Thymus (tissue), 11 donors: ENCODE results near the gene FBXL16. TPM values are rescaled to one million over a fixed set of nuclear protein-coding genes. Genes with fewer than 3 reads are reported as not detected.
"Not testable (repeated sequence)": the region's sequence is repeated elsewhere in the genome, so short reads cannot be mapped to it uniquely, and the experiment has no call there.

ENCODE experiments used
- DNase-seq, 9 donors: peaks; one replicate each; pipeline ENCODE4 v3.0.0-alpha.2; 2013; ENCODE audit warnings: low spot score in 9 of 9, low read depth in 6 of 9, missing footprints in 1 of 9
- H3K27ac ChIP-seq, 2 donors: one replicate each; pipeline ENCODE4 v1.5.1; 2013; ENCODE audit warnings: control low read depth in 1 of 2, low read depth in 1 of 2, low read length in 1 of 2, mild to moderate bottlenecking in 1 of 2, moderate library complexity in 1 of 2
- H3K27me3 ChIP-seq, 2 donors: one replicate each; pipeline ENCODE4 v1.5.1; 2013; ENCODE audit warnings: low read length in 1 of 2; ENCODE audit not compliant: control insufficient read depth in 2 of 2, insufficient read depth in 1 of 2
- H3K36me3 ChIP-seq, 2 donors: one replicate each; pipeline ENCODE4 v1.5.1; 2013; ENCODE audit warnings: low read length in 1 of 2, mild to moderate bottlenecking in 1 of 2, moderate library complexity in 1 of 2; ENCODE audit not compliant: control insufficient read depth in 2 of 2, insufficient read depth in 2 of 2
- H3K4me1 ChIP-seq, 2 donors: one replicate each; pipeline ENCODE4 v1.5.1; 2013; ENCODE audit warnings: low read length in 2 of 2; ENCODE audit not compliant: control insufficient read depth in 2 of 2, insufficient read depth in 2 of 2
- H3K4me3 ChIP-seq, 2 donors: one replicate each; pipeline ENCODE4 v1.5.1; 2013; ENCODE audit warnings: low read length in 2 of 2, control low read depth in 1 of 2, mild to moderate bottlenecking in 1 of 2
- H3K9me3 ChIP-seq, 2 donors: one replicate each; pipeline ENCODE4 v1.5.1; 2013; ENCODE audit warnings: low read length in 1 of 2, mild to moderate bottlenecking in 1 of 2; ENCODE audit not compliant: control insufficient read depth in 2 of 2, insufficient read depth in 1 of 2
- WGBS: extraction: QIAGEN DNeasy Blood & Tissue Kit; methylation state at CpG from one replicate; pipeline ENCODE4 v1.1.7; 2013; 5-methylcytosine and 5-hydroxymethylcytosine counted together
- polyA plus RNA-seq: library from polyadenylated mRNA; stranded (reverse); fragments of 200-250 nt; gene quantifications from one replicate; pipeline ENCODE4 v1.2.3, GENCODE V29; 2013
- total RNA-seq: library from RNA; stranded (reverse); fragments of 120-200 nt; gene quantifications from one replicate; pipeline ENCODE4 v1.2.4, GENCODE V29; 2013
- donor health status: healthy.

Gene FBXL16
- total and polyA plus RNA-seq, 2 donors = 0.76 to 9.6 TPM

GRCh38 chr16:714558-715476, 9.2 kb upstream of the FBXL16 start, which contains the start of gene METRN:
METRN (plus strand) TSS chr16:715118; CDS start chr16:715290, 172 bp downstream.
- WGBS = 6% methylated on average over 108 of the region's 108 CpGs
- Histone ChIP-seq H3K4me1 (peaks cover 31 to 46% of the 10 kb centered on the region in 2 donors), H3K27ac (peak within 1 kb of the TSS in 1 of 2 donors; percentile 18), H3K9me3 (no peaks in the 10 kb centered on the region), H3K36me3 (no peaks in the 10 kb centered on the region), H3K27me3 (peaks cover 8 to 66% of the 10 kb centered on the region in 2 donors), H3K4me3 (peak within 1 kb of the TSS; percentile 26 to 88)
- peak in 6 of 9 donors; percentile 75 to 92 (median 86) for DNase-seq

GRCh38 chr16:714079-714478, 8.5 kb upstream of the FBXL16 start:
- H3K27ac ChIP-seq = no peak overlapping the region
- no peaks in the 10 kb centered on the region for H3K36me3 ChIP-seq
- H3K27me3 ChIP-seq = peaks cover 8 to 74% of the 10 kb centered on the region in 2 donors
- H3K9me3 ChIP-seq = no peaks in the 10 kb centered on the region
- whole genome bisulfite sequencing = 71% methylated on average over 11 of the region's 11 CpGs
- no peak for DNase-seq
- H3K4me3 ChIP-seq = no peak overlapping the region
- peaks cover 24 to 39% of the 10 kb centered on the region in 2 donors for H3K4me1 ChIP-seq

GRCh38 chr16:712740-713250, 7.2 kb upstream of the FBXL16 start:
- peaks cover 14 to 26% of the 10 kb centered on the region in 2 donors for H3K4me1 ChIP-seq
- not testable (repeated sequence) for H3K27ac ChIP-seq, H3K36me3 ChIP-seq, H3K4me3 ChIP-seq, H3K9me3 ChIP-seq
- WGBS = 58% methylated on average over 13 of the region's 13 CpGs
- H3K27me3 ChIP-seq = peaks cover 8 to 83% of the 10 kb centered on the region in 2 donors
- DNase-seq = peak in 1 of 9 donors; percentile 55

GRCh38 chr16:711548-712320, 6.1 kb upstream of the FBXL16 start:
- no peaks in the 10 kb centered on the region for H3K9me3 ChIP-seq
- H3K4me3 ChIP-seq = no peak overlapping the region
- DNase-seq = peak in 2 of 9 donors; percentile 69 to 79
- 14% methylated on average over 25 of the region's 25 CpGs for WGBS
- H3K27me3 ChIP-seq = peaks cover 15 to 83% of the 10 kb centered on the region in 2 donors
- no peak overlapping the region for H3K27ac ChIP-seq
- peaks cover 14 to 19% of the 10 kb centered on the region in 2 donors for H3K4me1 ChIP-seq
- H3K36me3 ChIP-seq = no peaks in the 10 kb centered on the region

GRCh38 chr16:711084-711483, 5.5 kb upstream of the FBXL16 start:
- peaks cover 8 to 17% of the 10 kb centered on the region in 2 donors for H3K4me1 ChIP-seq
- H3K4me3 ChIP-seq = no peak overlapping the region
- WGBS = 85% methylated on average over 12 of the region's 12 CpGs
- no peak overlapping the region for H3K27ac ChIP-seq
- H3K27me3 ChIP-seq = peaks cover 21 to 83% of the 10 kb centered on the region in 2 donors
- DNase-seq = no peak
- H3K36me3 ChIP-seq = no peaks in the 10 kb centered on the region
- H3K9me3 ChIP-seq = no peaks in the 10 kb centered on the region

GRCh38 chr16:710500-711075, 5.0 kb upstream of the FBXL16 start:
- no peak overlapping the region for H3K4me3 ChIP-seq
- 77% methylated on average over 21 of the region's 21 CpGs for WGBS
- no peaks in the 10 kb centered on the region for H3K9me3 ChIP-seq
- no peak overlapping the region for H3K27ac ChIP-seq
- no peaks in the 10 kb centered on the region for H3K36me3 ChIP-seq
- no peak for DNase-seq
- peaks cover 26 to 81% of the 10 kb centered on the region in 2 donors for H3K27me3 ChIP-seq
- peaks cover 5 to 15% of the 10 kb centered on the region in 2 donors for H3K4me1 ChIP-seq

GRCh38 chr16:709566-710499, 4.2 kb upstream of the FBXL16 start:
- Histone ChIP-seq H3K9me3 (no peaks in the 10 kb centered on the region), H3K4me3 (no peak overlapping the region), H3K27ac (no peak overlapping the region), H3K4me1 (peaks cover 5 to 15% of the 10 kb centered on the region in 2 donors), H3K36me3 (no peaks in the 10 kb centered on the region), H3K27me3 (peaks cover 34 to 82% of the 10 kb centered on the region in 2 donors)
- WGBS = 49% methylated on average over 30 of the region's 30 CpGs
- no peak for DNase-seq

- 77% methylated on average over 4 of the region's 4 CpGs for WGBS
- Histone ChIP-seq H3K9me3 (peaks cover 0 to 1% of the 10 kb centered on the region in 2 donors), H3K4me1 (peaks cover 0 to 6% of the 10 kb centered on the region in 2 donors), H3K4me3 (no peak overlapping the region), H3K36me3 (no peaks in the 10 kb centered on the region), H3K27ac (no peak overlapping the region), H3K27me3 (peaks cover 40 to 83% of the 10 kb centered on the region in 2 donors)
- no peak for DNase-seq
These were observed 3.4 kb upstream of the FBXL16 start for GRCh38 chr16:708959-709358.
